Activated T-cell treated with anti-CD3 and anti-CD28 coated beads, Interleukin-2, amount 50 U/mL, for 4 hours (primary cell): Measurements from ENCODE around the gene IRF7. TPM values are rescaled to one million over a fixed set of nuclear protein-coding genes. Genes with fewer than 3 reads are reported as not detected.
"Not testable (repeated sequence)": the region's sequence is repeated elsewhere in the genome, so short reads cannot be mapped to it uniquely, and the experiment has no call there.

Source experiments
- ATAC-seq, 2 donors: fragments of 200-7000 bp; cut with Tn5 transposase; one replicate each; pipeline ENCODE4 v1.10.0; 2021
- DNase-seq: peaks from one replicate; pipeline ENCODE4 v3.0.0-alpha.2; 2020
- H3K27me3 Mint-ChIP-seq: one replicate; pipeline ENCODE4 v1.8.0; 2021; ENCODE audit warnings: low read depth, mixed read lengths
- H3K36me3 Mint-ChIP-seq: one replicate; pipeline ENCODE4 v1.8.0; 2022; ENCODE audit warnings: mixed read lengths; ENCODE audit not compliant: insufficient read depth
- H3K4me1 Mint-ChIP-seq: one replicate; pipeline ENCODE4 v1.8.0; 2021; ENCODE audit warnings: low read depth, mixed read lengths
- H3K4me3 Mint-ChIP-seq: one replicate; pipeline ENCODE4 v1.8.0; 2021; ENCODE audit warnings: mild to moderate bottlenecking, moderate library complexity, mixed read lengths
- H3K9me3 Mint-ChIP-seq: one replicate; pipeline ENCODE4 v1.8.0; 2021; ENCODE audit warnings: mixed read lengths
- total RNA-seq, 3 donors: library from RNA; stranded (reverse); gene quantifications; one replicate each; pipeline ENCODE4 v1.2.1, GENCODE V29; 2021

IRF7 gene
- total RNA-seq, 3 donors from 2014 or later: 16.3 to 26.7 (median 17.7) TPM

GRCh38 chr11:581342-581741 is 34.4 kb downstream of the IRF7 start:
- peaks cover 11% of the 10 kb centered on the region for H3K36me3 Mint-ChIP-seq
- no peaks in the 10 kb centered on the region for H3K27me3 Mint-ChIP-seq
- no peak overlapping the region for H3K4me3 Mint-ChIP-seq
- ATAC-seq (no peak), DNase-seq (no peak)
- peaks cover 46% of the 10 kb centered on the region for H3K4me1 Mint-ChIP-seq
- no peaks in the 10 kb centered on the region for H3K9me3 Mint-ChIP-seq

- Mint-ChIP-seq H3K36me3 (peaks cover 9% of the 10 kb centered on the region), H3K27me3 (peaks cover 1% of the 10 kb centered on the region), H3K4me3 (peak overlapping the region; percentile 22), H3K4me1 (peaks cover 45% of the 10 kb centered on the region), H3K9me3 (no peaks in the 10 kb centered on the region)
- no peak for DNase-seq
- ATAC-seq: no peak
Measured at GRCh38 chr11:579830-580601, 35.7 kb downstream of the IRF7 start.

DNA sequence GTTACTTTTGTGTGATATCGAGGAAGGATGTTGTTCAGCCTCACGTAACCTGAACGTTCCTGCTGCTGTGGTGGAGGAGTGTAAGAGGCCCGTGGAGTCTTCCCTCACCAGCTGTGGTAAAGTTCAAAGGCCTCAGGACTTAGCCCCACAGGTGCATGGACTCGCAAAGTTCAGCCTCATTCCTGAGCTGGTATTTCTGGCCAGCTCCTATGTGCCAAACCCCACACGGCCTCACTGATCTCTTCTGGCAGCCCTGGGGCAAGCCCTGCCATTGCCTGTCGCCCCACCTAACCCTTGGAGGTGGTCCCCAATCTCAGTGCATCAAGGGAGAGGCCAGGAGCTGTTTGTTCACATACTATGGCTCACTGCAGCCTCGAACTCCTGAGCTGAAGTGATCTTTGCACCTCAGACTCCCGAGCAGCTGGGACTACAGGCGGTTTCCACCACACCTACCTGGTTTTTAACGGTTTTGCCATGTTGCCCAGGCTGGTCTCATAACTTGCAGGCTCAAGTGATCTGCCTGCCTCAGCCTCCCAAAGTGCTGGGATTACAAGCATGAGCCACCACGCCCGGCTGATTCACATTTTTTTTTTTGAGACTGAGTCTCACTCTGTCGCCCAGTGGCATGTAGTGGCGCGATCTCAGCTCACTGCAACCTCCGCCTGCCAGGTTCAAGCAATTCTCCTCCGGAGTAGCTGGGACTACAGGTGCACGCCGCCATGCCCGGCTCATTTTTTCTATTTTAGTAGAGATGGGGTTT is 37.3 kb downstream of the IRF7 start:
- Mint-ChIP-seq H3K4me3 (peak overlapping the region; percentile 92), H3K9me3 (no peaks in the 10 kb centered on the region), H3K27me3 (peaks cover 6% of the 10 kb centered on the region), H3K36me3 (peaks cover 9% of the 10 kb centered on the region), H3K4me1 (peaks cover 55% of the 10 kb centered on the region)
- DNase-seq: no peak
- no peak for ATAC-seq

GRCh38 chr11:577611-577894 is 38.2 kb downstream of the IRF7 start:
- H3K4me1 Mint-ChIP-seq: peaks cover 55% of the 10 kb centered on the region
- peaks cover 6% of the 10 kb centered on the region for H3K27me3 Mint-ChIP-seq
- DNase-seq (no peak), ATAC-seq (no peak)
- H3K4me3 Mint-ChIP-seq: peak overlapping the region; percentile 92
- no peaks in the 10 kb centered on the region for H3K9me3 Mint-ChIP-seq
- peaks cover 9% of the 10 kb centered on the region for H3K36me3 Mint-ChIP-seq

DNA sequence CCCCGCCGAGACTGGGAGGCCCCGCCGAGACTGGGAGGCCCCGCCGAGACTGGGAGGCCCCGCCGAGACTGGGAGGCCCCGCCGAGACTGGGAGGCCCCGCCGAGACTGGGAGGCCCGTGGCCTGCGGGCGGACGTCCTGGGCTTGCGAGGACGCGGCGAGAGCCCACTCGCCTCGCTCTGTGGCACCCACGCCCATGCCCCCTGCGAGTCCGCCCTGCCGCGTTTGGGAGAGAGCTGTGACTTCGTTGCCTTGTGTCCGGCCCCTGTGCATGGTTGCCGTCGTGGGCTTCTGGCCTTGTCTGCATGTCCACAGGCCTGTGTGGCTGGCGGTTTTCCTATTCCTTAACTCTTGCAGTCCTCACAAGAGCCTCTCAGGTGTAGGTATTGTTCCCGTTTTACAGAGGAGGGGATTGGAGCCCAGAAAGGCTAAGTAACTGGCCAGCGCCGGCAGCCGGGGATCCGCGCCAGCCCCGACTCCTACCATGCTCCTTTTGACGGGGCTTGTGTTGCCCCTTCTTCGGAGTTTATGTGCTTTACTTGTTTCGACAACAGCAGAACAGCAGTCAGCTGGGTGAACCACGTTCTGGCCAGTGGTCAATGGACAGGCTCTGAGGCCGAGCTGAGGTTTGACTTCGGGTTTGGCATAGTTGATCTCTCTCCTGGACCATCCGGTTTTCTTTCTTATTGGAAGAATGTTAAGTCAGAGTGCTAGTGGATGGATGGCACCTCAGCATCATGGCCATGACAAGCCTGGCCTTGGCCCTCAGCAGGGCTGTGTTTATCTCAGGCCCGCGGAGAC is 38.7 kb downstream of the IRF7 start:
- Mint-ChIP-seq H3K36me3 (peaks cover 9% of the 10 kb centered on the region), H3K9me3 (no peaks in the 10 kb centered on the region), H3K4me3 (peak overlapping the region; percentile 92), H3K4me1 (peaks cover 55% of the 10 kb centered on the region), H3K27me3 (peaks cover 6% of the 10 kb centered on the region)
- DNase-seq: no peak
- no peak for ATAC-seq

DNA sequence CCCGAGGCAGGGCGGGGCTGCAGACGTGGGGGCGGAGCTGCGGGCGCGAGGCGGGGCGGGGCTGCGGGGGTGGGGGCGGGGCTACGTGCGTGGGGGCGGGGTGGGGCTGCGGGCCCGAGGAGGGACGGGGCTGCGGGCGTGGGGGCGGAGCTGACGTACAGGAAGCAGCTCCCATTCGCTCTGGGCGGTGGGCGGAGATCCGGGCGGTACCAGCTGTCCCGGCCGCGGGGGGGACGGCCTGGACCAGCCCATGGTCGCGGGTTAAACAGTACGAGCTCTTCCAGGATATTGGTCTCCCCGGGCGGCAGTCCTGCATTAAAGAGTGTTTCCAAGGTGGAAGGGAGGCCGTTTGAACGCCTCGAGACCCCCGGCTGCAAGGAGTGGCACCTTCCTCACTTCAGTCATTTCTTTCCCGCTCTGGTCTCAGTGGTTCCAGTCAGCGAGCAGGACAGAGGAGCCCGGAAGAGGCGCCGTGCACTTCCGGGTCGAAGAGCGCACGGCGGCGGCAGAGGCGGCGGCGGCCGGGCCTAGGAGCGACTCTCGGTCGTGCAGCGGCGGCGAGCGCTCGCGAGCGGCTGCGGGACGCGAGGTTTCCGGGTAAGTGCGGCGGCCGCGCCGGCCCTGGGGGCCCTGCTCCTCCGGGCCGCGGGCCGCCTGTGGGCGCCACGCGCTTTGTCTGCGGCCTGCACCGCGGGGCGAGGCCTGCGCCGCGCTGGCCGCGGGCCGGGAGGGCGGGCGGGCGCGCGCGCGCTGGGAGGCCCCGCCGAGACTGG is 39.6 kb downstream of the IRF7 start, which contains the start of gene PHRF1:
Gene PHRF1 (plus strand): TSS at position 475 of the 773 bp plus-strand sequence. CDS start 5,043 bp downstream, outside the sequence.
- peaks cover 49% of the 10 kb centered on the region for H3K4me1 Mint-ChIP-seq

GRCh38 chr11:575313-575995 is 40.3 kb downstream of the IRF7 start:
- H3K4me1 Mint-ChIP-seq: peaks cover 44% of the 10 kb centered on the region
- no peak for DNase-seq
- H3K36me3 Mint-ChIP-seq: peaks cover 2% of the 10 kb centered on the region

More for the DNA sequence above, 39.6 kb downstream of the IRF7 start, which contains the start of gene PHRF1:
- DNase-seq: peak; percentile 97
- H3K9me3 Mint-ChIP-seq: no peaks in the 10 kb centered on the region
- ATAC-seq: peak; percentile 88 to 89
- H3K36me3 Mint-ChIP-seq: peaks cover 4% of the 10 kb centered on the region
- H3K27me3 Mint-ChIP-seq: peaks cover 6% of the 10 kb centered on the region
- peak within 1 kb of the TSS; percentile 92 for H3K4me3 Mint-ChIP-seq

GRCh38 chr11:574632-575312 is 41.0 kb downstream of the IRF7 start:
- H3K4me3 Mint-ChIP-seq: peak overlapping the region; percentile 77
- DNase-seq: no peak
- ATAC-seq: no peak
- H3K27me3 Mint-ChIP-seq: peaks cover 6% of the 10 kb centered on the region
- peaks cover 2% of the 10 kb centered on the region for H3K36me3 Mint-ChIP-seq
- peaks cover 38% of the 10 kb centered on the region for H3K4me1 Mint-ChIP-seq
- H3K9me3 Mint-ChIP-seq: no peaks in the 10 kb centered on the region

More at GRCh38 chr11:575313-575995, 40.3 kb downstream of the IRF7 start:
- Mint-ChIP-seq H3K27me3 (peaks cover 6% of the 10 kb centered on the region), H3K4me3 (peak overlapping the region; percentile 77), H3K9me3 (no peaks in the 10 kb centered on the region)
- peak; percentile 51 to 56 for ATAC-seq

DNA sequence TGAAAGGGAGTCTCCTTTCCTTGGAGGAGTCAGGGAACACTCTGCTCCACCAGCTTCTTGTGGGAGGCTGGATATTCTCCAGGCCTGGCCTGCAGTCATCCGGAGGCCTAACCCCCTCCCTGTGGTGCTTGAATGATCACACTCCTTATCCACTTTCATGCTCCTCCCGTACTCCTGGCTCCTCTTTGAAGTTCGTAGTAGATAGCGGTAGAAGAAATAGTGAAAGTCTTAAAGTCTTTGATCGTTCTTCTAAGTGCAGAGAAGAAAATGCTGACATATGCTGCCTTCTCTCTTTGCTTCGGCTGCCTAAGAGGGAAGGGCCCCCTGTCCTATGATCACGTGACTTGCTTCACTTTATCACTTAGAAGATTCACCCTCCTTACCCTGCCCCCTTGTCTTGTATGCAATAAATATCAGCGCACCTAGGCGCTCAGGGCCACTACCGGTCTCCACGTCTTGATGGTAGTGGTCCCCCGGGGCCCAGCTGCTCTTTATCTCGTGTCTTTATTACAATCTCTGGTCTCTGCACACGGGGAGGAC is 41.6 kb downstream of the IRF7 start:
- not testable (repeated sequence) for H3K36me3 Mint-ChIP-seq, H3K27me3 Mint-ChIP-seq, DNase-seq, H3K9me3 Mint-ChIP-seq, ATAC-seq
- Mint-ChIP-seq H3K4me1 (peaks cover 33% of the 10 kb centered on the region), H3K4me3 (peak overlapping the region; percentile 26)

- Mint-ChIP-seq H3K4me3 (no peak overlapping the region), H3K27me3 (peaks cover 6% of the 10 kb centered on the region)
Measured at GRCh38 chr11:573146-573759, 42.5 kb downstream of the IRF7 start.

DNA sequence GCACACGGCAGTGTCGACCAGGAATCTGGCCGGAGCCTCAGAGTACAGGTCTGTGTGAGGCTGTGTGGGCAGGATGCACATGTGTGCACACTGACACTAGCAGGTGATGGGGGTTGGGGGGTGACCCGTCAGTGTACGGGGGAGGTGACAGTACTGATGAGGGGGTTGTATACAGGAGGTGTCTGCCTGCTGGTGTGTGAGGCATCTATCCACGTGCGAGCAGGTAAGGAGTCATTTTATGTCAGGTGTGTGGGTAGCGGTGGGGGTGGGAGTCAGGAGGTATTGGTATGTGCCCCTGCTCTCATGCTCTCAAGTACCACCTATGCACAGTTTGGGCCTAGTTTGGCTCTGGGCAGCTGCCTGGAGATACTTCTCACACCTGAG is 44.0 kb downstream of the IRF7 start:
- Mint-ChIP-seq H3K9me3 (no peaks in the 10 kb centered on the region), H3K36me3 (no peaks in the 10 kb centered on the region), H3K27me3 (peaks cover 6% of the 10 kb centered on the region), H3K4me1 (peaks cover 19% of the 10 kb centered on the region), H3K4me3 (no peak overlapping the region)
- ATAC-seq: no peak
- no peak for DNase-seq

More at GRCh38 chr11:573146-573759, 42.5 kb downstream of the IRF7 start:
- Mint-ChIP-seq H3K9me3 (no peaks in the 10 kb centered on the region), H3K36me3 (peaks cover 2% of the 10 kb centered on the region), H3K4me1 (peaks cover 26% of the 10 kb centered on the region)
- ATAC-seq: no peak
- no peak for DNase-seq

GRCh38 chr11:569158-569885 is 46.4 kb downstream of the IRF7 start:
- DNase-seq (no peak), ATAC-seq (no peak)
- peak overlapping the region; percentile 74 for H3K4me3 Mint-ChIP-seq

More at GRCh38 chr11:569158-569885, 46.4 kb downstream of the IRF7 start:
- Mint-ChIP-seq H3K4me1 (peaks cover 10% of the 10 kb centered on the region), H3K27me3 (peaks cover 2% of the 10 kb centered on the region), H3K36me3 (no peaks in the 10 kb centered on the region), H3K9me3 (no peaks in the 10 kb centered on the region)
